ENCODE measurements around the gene IL19.
"Not testable (repeated sequence)": the region's sequence is repeated elsewhere in the genome, so short reads cannot be mapped to it uniquely, and the experiment has no call there.

GRCh38 chr1:206765771-206766170 lies 4.8 kb upstream of the IL19 start:
- TF ChIP-seq POLR2A (IDR thresholded peaks at IDR 0.05; ENCODE audit: extremely low read depth, insufficient read length); CTCF (IDR thresholded peaks at IDR 0.05; ENCODE audit: low read depth, low read length): not testable (repeated sequence)

Data from NB4 (cell line).